ENCODE data around the gene BRD9.
A peak's percentile ranks its signal among the peaks of the same experiment; 100 is the strongest.
"Not testable (repeated sequence)": the region's sequence is repeated elsewhere in the genome, so short reads cannot be mapped to it uniquely, and the experiment has no call there.

BRD9 gene

GRCh38 chr5:837621-838121 is 54.9 kb downstream of the BRD9 start:
- H3K27ac ChIP-seq (replicated peaks; ENCODE audit: low read length); H3K79me1 ChIP-seq (ENCODE audit: low read depth, low read length); H3K23ac ChIP-seq (ENCODE audit: low read depth, low read length, poor library complexity); H2BK120ac ChIP-seq (ENCODE audit: low read depth, low read length); H4K91ac ChIP-seq (ENCODE audit: low read depth, low read length, poor library complexity); H3K4ac ChIP-seq (ENCODE audit: low read length); H3K4me3 ChIP-seq (ENCODE audit: low read length in 2 of 2); H3K18ac ChIP-seq (ENCODE audit: low read length); H3K4me2 ChIP-seq (ENCODE audit: insufficient read depth, low read length, poor library complexity, severe bottlenecking); H2AFZ ChIP-seq (ENCODE audit: low read length); H3K4me1 ChIP-seq (ENCODE audit: control insufficient read depth in 2 of 2, insufficient read depth in 1 of 2, low read depth in 1 of 2, low read length in 2 of 2); H2AK5ac ChIP-seq (ENCODE audit: low read depth, low read length); H3K9ac ChIP-seq (ENCODE audit: low read depth, low read length, poor library complexity); H2BK5ac ChIP-seq (ENCODE audit: low read length); H2BK12ac ChIP-seq (ENCODE audit: low read length); H3K14ac ChIP-seq (ENCODE audit: low read length); DNase-seq (ENCODE audit: low spot score); H3K9me3 ChIP-seq (replicated peaks in 1 of 2; ENCODE audit: control insufficient read depth in 2 of 2, insufficient read depth in 1 of 2, low read depth in 1 of 2, low read length in 2 of 2); H3K27me3 ChIP-seq (ENCODE audit: control insufficient read depth in 3 of 3, insufficient read depth in 3 of 3, low read depth in 1 of 3, low read length in 3 of 3); H2BK15ac ChIP-seq (ENCODE audit: low read length): not testable (repeated sequence)
- peak overlapping the region; percentile 65 for H4K8ac ChIP-seq (ENCODE audit: low read depth, low read length)
- peaks cover 5 to 10% of the 10 kb centered on the region in 2 donors for H3K36me3 ChIP-seq (replicated peaks in 1 of 2; ENCODE audit: control insufficient read depth in 2 of 2, insufficient read depth in 2 of 2, low read length in 2 of 2)
- no CpG with 5 or more reads among the region's 14 CpGs for WGBS, 2 donors (ENCODE audit: extremely low coverage in 2 of 2, insufficient read length in 2 of 2, insufficient replicate concordance in 1 of 2)

- not testable (repeated sequence) for H3K79me1 ChIP-seq (ENCODE audit: low read depth, low read length); H3K4ac ChIP-seq (ENCODE audit: low read length); H2BK120ac ChIP-seq (ENCODE audit: low read depth, low read length); H2AK5ac ChIP-seq (ENCODE audit: low read depth, low read length); H3K9me3 ChIP-seq (replicated peaks in 1 of 2; ENCODE audit: control insufficient read depth in 2 of 2, insufficient read depth in 1 of 2, low read depth in 1 of 2, low read length in 2 of 2); H4K8ac ChIP-seq (ENCODE audit: low read depth, low read length); H3K36me3 ChIP-seq (replicated peaks in 1 of 2; ENCODE audit: control insufficient read depth in 2 of 2, insufficient read depth in 2 of 2, low read length in 2 of 2); H2AFZ ChIP-seq (ENCODE audit: low read length); H3K27ac ChIP-seq (replicated peaks; ENCODE audit: low read length); H3K18ac ChIP-seq (ENCODE audit: low read length); H3K14ac ChIP-seq (ENCODE audit: low read length); H3K27me3 ChIP-seq (ENCODE audit: control insufficient read depth in 3 of 3, insufficient read depth in 3 of 3, low read depth in 1 of 3, low read length in 3 of 3); DNase-seq (ENCODE audit: low spot score); H3K9ac ChIP-seq (ENCODE audit: low read depth, low read length, poor library complexity); H4K91ac ChIP-seq (ENCODE audit: low read depth, low read length, poor library complexity); H3K4me3 ChIP-seq (ENCODE audit: low read length in 2 of 2); H2BK15ac ChIP-seq (ENCODE audit: low read length); H3K4me2 ChIP-seq (ENCODE audit: insufficient read depth, low read length, poor library complexity, severe bottlenecking); H3K23ac ChIP-seq (ENCODE audit: low read depth, low read length, poor library complexity); H2BK5ac ChIP-seq (ENCODE audit: low read length); H3K4me1 ChIP-seq (ENCODE audit: control insufficient read depth in 2 of 2, insufficient read depth in 1 of 2, low read depth in 1 of 2, low read length in 2 of 2); H2BK12ac ChIP-seq (ENCODE audit: low read length)
- WGBS, 2 donors (ENCODE audit: extremely low coverage in 2 of 2, insufficient read length in 2 of 2, insufficient replicate concordance in 1 of 2) = no CpG with 5 or more reads among the region's 7 CpGs
These were observed 56.5 kb downstream of the BRD9 start for GRCh38 chr5:835933-836612.

GRCh38 chr5:834013-834412 is 58.6 kb downstream of the BRD9 start:
- not testable (repeated sequence) for H3K27me3 ChIP-seq (ENCODE audit: control insufficient read depth in 3 of 3, insufficient read depth in 3 of 3, low read depth in 1 of 3, low read length in 3 of 3); H2BK15ac ChIP-seq (ENCODE audit: low read length); H3K4me1 ChIP-seq (ENCODE audit: control insufficient read depth in 2 of 2, insufficient read depth in 1 of 2, low read depth in 1 of 2, low read length in 2 of 2); H3K4ac ChIP-seq (ENCODE audit: low read length); H2BK5ac ChIP-seq (ENCODE audit: low read length); H3K4me3 ChIP-seq (ENCODE audit: low read length in 2 of 2); H3K18ac ChIP-seq (ENCODE audit: low read length); H3K4me2 ChIP-seq (ENCODE audit: insufficient read depth, low read length, poor library complexity, severe bottlenecking); H4K91ac ChIP-seq (ENCODE audit: low read depth, low read length, poor library complexity); H3K9me3 ChIP-seq (replicated peaks in 1 of 2; ENCODE audit: control insufficient read depth in 2 of 2, insufficient read depth in 1 of 2, low read depth in 1 of 2, low read length in 2 of 2); H3K14ac ChIP-seq (ENCODE audit: low read length); H3K36me3 ChIP-seq (replicated peaks in 1 of 2; ENCODE audit: control insufficient read depth in 2 of 2, insufficient read depth in 2 of 2, low read length in 2 of 2); H2BK12ac ChIP-seq (ENCODE audit: low read length); H3K9ac ChIP-seq (ENCODE audit: low read depth, low read length, poor library complexity); H2AK5ac ChIP-seq (ENCODE audit: low read depth, low read length); H4K8ac ChIP-seq (ENCODE audit: low read depth, low read length); H3K27ac ChIP-seq (replicated peaks; ENCODE audit: low read length); H2BK120ac ChIP-seq (ENCODE audit: low read depth, low read length); DNase-seq (ENCODE audit: low spot score); H3K79me1 ChIP-seq (ENCODE audit: low read depth, low read length); H3K23ac ChIP-seq (ENCODE audit: low read depth, low read length, poor library complexity); H2AFZ ChIP-seq (ENCODE audit: low read length)
- no CpG with 5 or more reads among the region's 2 CpGs for WGBS, 2 donors (ENCODE audit: extremely low coverage in 2 of 2, insufficient read length in 2 of 2, insufficient replicate concordance in 1 of 2)

DNA sequence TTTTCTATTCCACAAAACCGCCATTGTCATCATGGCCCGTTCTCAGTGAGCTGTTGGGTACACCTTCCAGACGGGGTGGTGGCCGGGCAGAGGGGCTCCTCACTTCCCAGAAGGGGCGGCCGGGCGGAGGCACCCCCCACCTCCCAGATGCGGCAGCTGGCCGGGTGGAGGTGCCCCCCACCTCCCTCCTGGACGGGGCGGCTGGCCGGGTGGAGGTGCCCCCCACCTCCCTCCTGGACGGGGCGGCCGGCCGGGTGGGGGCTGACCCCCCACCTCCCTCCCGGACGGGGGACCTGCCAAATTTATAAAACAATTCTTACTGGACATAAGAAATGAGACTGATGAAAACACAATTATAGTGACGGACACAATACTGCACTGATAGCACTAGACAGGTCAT is 64.4 kb downstream of the BRD9 start:
- not testable (repeated sequence) for H3K4me3 ChIP-seq (ENCODE audit: low read length in 2 of 2); H4K8ac ChIP-seq (ENCODE audit: low read depth, low read length); H3K79me1 ChIP-seq (ENCODE audit: low read depth, low read length); H3K14ac ChIP-seq (ENCODE audit: low read length); H3K27me3 ChIP-seq (ENCODE audit: control insufficient read depth in 3 of 3, insufficient read depth in 3 of 3, low read depth in 1 of 3, low read length in 3 of 3); H3K4ac ChIP-seq (ENCODE audit: low read length); H3K18ac ChIP-seq (ENCODE audit: low read length); H3K9me3 ChIP-seq (replicated peaks in 1 of 2; ENCODE audit: control insufficient read depth in 2 of 2, insufficient read depth in 1 of 2, low read depth in 1 of 2, low read length in 2 of 2); H2BK12ac ChIP-seq (ENCODE audit: low read length); H2BK5ac ChIP-seq (ENCODE audit: low read length); DNase-seq (ENCODE audit: low spot score); H2AK5ac ChIP-seq (ENCODE audit: low read depth, low read length); H4K91ac ChIP-seq (ENCODE audit: low read depth, low read length, poor library complexity); H3K4me2 ChIP-seq (ENCODE audit: insufficient read depth, low read length, poor library complexity, severe bottlenecking); H2BK120ac ChIP-seq (ENCODE audit: low read depth, low read length); H3K9ac ChIP-seq (ENCODE audit: low read depth, low read length, poor library complexity); H3K27ac ChIP-seq (replicated peaks; ENCODE audit: low read length); H2BK15ac ChIP-seq (ENCODE audit: low read length); H3K4me1 ChIP-seq (ENCODE audit: control insufficient read depth in 2 of 2, insufficient read depth in 1 of 2, low read depth in 1 of 2, low read length in 2 of 2); H3K23ac ChIP-seq (ENCODE audit: low read depth, low read length, poor library complexity); H2AFZ ChIP-seq (ENCODE audit: low read length)
- no CpG with 5 or more reads among the region's 19 CpGs for WGBS, 2 donors (ENCODE audit: extremely low coverage in 2 of 2, insufficient read length in 2 of 2, insufficient replicate concordance in 1 of 2)
- H3K36me3 ChIP-seq (replicated peaks in 1 of 2; ENCODE audit: control insufficient read depth in 2 of 2, insufficient read depth in 2 of 2, low read length in 2 of 2) = peaks cover 0 to 16% of the 10 kb centered on the region in 2 donors
